H1 (cell line): Measurements from ENCODE around the gene POGK. TPM values are rescaled to one million over a fixed set of nuclear protein-coding genes. Genes with fewer than 3 reads are reported as not detected.

Experiments
- ATF2 ChIP-seq: IDR thresholded peaks from 2 replicates; pipeline ENCODE4 v1.6.1; 2012; ENCODE audit warnings: low read length, inconsistent platforms
- CHD7 ChIP-seq: fragments of 300-600 bp; sonication (generic); IDR thresholded peaks from 2 replicates; pipeline ENCODE4 v1.7.1; 2012; ENCODE audit warnings: low read length, moderate library complexity, mild to moderate bottlenecking, inconsistent platforms; ENCODE audit not compliant: insufficient replicate concordance
- E2F6 ChIP-seq: IDR thresholded peaks from 2 replicates; pipeline ENCODE4 v1.6.1; 2012; ENCODE audit warnings: inconsistent platforms
- GABPA ChIP-seq: IDR thresholded peaks from 2 replicates; pipeline ENCODE4 v1.6.1; 2011; ENCODE audit warnings: mild to moderate bottlenecking, low read length, moderate library complexity, borderline replicate concordance; ENCODE audit not compliant: insufficient read depth
- MAX ChIP-seq: IDR thresholded peaks from 2 replicates; pipeline ENCODE4 v1.6.1; 2012; ENCODE audit warnings: inconsistent platforms
- SP2 ChIP-seq: IDR thresholded peaks from 2 replicates; pipeline ENCODE4 v1.6.1; 2012; ENCODE audit warnings: mild to moderate bottlenecking, low read length, inconsistent platforms
- TAF1 ChIP-seq: IDR thresholded peaks from 2 replicates; pipeline ENCODE4 v1.6.1; 2011; ENCODE audit warnings: mild to moderate bottlenecking, low read depth, low read length
- polyA plus RNA-seq, 7 experiments: library from polyadenylated mRNA; depleted of rRNA in 3 of 7; stranded (reverse) in 5 of 7; unstranded in 2 of 7; fragments of >200 nt in 5 of 7; fragments of 200-250 nt in 2 of 7; gene quantifications; 1 replicate in 5 of 7; 2 replicates in 1 of 7; 4 replicates in 1 of 7; pipeline versions ENCODE4 v1.2.1 to v1.2.3, GENCODE V29; 2011 to 2013; ENCODE audit warnings: missing spikeins in 2 of 7, mixed read lengths in 2 of 7
- total RNA-seq: library from RNA; stranded (reverse); fragmentation: NEBNext Ultra II Directional; extraction: Animal tissue kit (Norgen Biotek cat#: 25700); gene quantifications from 2 replicates; pipeline ENCODE4 v1.2.1, GENCODE V29; 2021

The POGK gene
- total and polyA plus RNA-seq, 2 of the 8 experiments (the other 6 are each of a cell fraction or from before 2014, with no cell fraction given) = 16.9 to 40.3 TPM

GRCh38 chr1:166838766-166839599, at the start of gene POGK (continued):
- TF ChIP-seq CHD7 = no peak
- peak; percentile 73 for TF ChIP-seq TAF1
- TF ChIP-seq MAX = peak; percentile 96
- no peak for TF ChIP-seq ATF2
- TF ChIP-seq GABPA = no peak
- peak; percentile 77 for TF ChIP-seq E2F6
- no peak for TF ChIP-seq SP2
